GM12865 (cell line): ENCODE measurements around the gene DPYD.

Experiments
- DNase-seq: peaks from one replicate; pipeline ENCODE4 v3.0.0; 2010; ENCODE audit warnings: low read depth
- H3K4me3 ChIP-seq: 2 replicates; pipeline ENCODE4 v1.5.1; 2011; ENCODE audit warnings: mild to moderate bottlenecking, low read depth, low read length, control low read depth
- CTCF ChIP-seq: IDR thresholded peaks from 2 replicates; pipeline ENCODE4 v1.5.1; 2011; ENCODE audit warnings: low read length, control low read depth, low read depth, inconsistent platforms; ENCODE audit not compliant: insufficient read depth; ENCODE audit errors: missing control alignments

DPYD gene

GRCh38 chr1:97920276-97920831 lies 480 bp downstream of the DPYD start:
- peak overlapping the region; percentile 99 for H3K4me3 ChIP-seq
- no peak for DNase-seq
- TF ChIP-seq CTCF: no peak

GRCh38 chr1:97919585-97920261 lies 1.1 kb downstream of the DPYD start:
- DNase-seq: no peak
- no peak for TF ChIP-seq CTCF
- peak overlapping the region; percentile 99 for H3K4me3 ChIP-seq

GRCh38 chr1:97918961-97919360 lies 1.9 kb downstream of the DPYD start:
- H3K4me3 ChIP-seq: peak overlapping the region; percentile 99
- DNase-seq: no peak
- no peak for TF ChIP-seq CTCF

GRCh38 chr1:97913506-97914139 lies 7.2 kb downstream of the DPYD start:
- TF ChIP-seq CTCF: no peak

GRCh38 chr1:97911266-97912215 lies 9.3 kb downstream of the DPYD start:
- no peak for DNase-seq
- no peak overlapping the region for H3K4me3 ChIP-seq
- TF ChIP-seq CTCF: no peak

More at GRCh38 chr1:97913506-97914139, 7.2 kb downstream of the DPYD start:
- no peak for DNase-seq
- H3K4me3 ChIP-seq: no peak overlapping the region

GRCh38 chr1:97909266-97909665 lies 11.6 kb downstream of the DPYD start:
- TF ChIP-seq CTCF: no peak
- no peak for DNase-seq
- H3K4me3 ChIP-seq: no peak overlapping the region
